ENCODE measurements around the gene ESPNL. TPM values are rescaled to one million over a fixed set of nuclear protein-coding genes. Genes with fewer than 3 reads are reported as not detected.

The ESPNL gene
- total and polyA plus RNA-seq, 9 of the 15 experiments (the other 6 are each of a cell fraction or from before 2014, with no cell fraction given), result 0.03 to 0.09 (median 0.05) TPM; not detected in 3

DNA sequence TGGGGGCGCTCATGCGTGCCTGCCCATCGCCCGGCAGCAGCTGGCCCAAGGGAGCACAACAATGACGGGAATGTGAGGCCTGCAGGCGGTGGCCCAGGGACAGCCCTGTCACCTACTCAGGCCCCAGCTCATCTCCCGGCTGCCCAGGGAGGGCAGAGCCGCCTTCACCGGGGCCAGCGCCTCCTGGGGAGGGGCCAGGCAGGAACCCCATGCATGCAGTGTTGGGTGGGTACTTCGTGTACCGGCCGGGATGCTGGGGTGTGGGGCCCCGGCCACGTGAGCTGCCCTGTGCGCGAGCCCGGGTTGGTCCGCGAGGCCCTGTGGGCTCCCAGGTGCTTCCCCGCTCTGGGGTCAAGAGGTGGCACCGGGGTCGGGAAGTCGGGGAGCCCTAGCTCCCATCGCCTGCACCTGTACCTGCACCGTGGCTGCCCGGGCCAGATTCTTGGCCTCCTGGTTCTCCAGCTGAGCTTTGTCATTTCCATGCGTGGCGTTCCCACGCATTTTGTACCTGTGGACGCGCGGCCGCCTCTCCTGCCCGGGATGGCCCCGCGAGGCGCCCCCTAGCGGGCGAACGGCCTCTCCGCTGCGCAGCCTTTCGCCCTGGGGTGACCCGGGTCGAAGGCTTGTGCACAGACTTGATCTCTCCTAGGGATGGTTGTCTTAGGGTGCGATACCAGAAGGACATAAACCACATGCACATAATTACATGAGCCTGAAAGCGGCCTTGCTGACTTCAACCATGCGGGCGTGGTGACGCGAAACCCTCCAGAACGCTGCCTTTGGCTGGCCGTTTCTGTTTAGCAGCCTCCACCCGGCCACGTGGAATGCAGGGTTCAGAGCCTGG, 39.3 kb downstream of the ESPNL start:
- peaks cover 0 to 5% of the 10 kb centered on the region in 2 experiments; a peak in 2 of 5 replicates for H3K27me3 ChIP-seq (ENCODE audit: control insufficient read depth in 2 of 2, insufficient read depth in 2 of 2, low read length in 2 of 2)
- no peaks in the 10 kb centered on the region for H3K9me3 ChIP-seq (replicated peaks; ENCODE audit: control insufficient read depth, insufficient read depth, low read depth, low read length)
- H3K9me1 ChIP-seq (ENCODE audit: control insufficient read depth, insufficient read depth, low read length), result no peaks in the 10 kb centered on the region
- peak overlapping the region; percentile 21 for H3K4me2 ChIP-seq (ENCODE audit: insufficient read depth, low read length)
- ChIA-PET POLR2A (interaction anchor here (0.6 kb wide), 1 partner anchor 96 kb away, joined by 5 read pairs; no protein-coding TSS in a partner anchor), CTCF (ENCODE audit: low intra/inter-chr PET ratio) (interaction anchor here (1.0 to 1.1 kb wide), 2 partner anchors 281 to 283 kb away, joined by 3 read pairs; no protein-coding TSS in a partner anchor)
- H3K79me2 ChIP-seq (ENCODE audit: control insufficient read depth, insufficient read depth, low read length), result no peaks in the 10 kb centered on the region
- intact Hi-C loops (cut with micrococcal nuclease), result loop anchor here (10.0 kb wide), 1 partner anchor 285 kb away; the partner anchor contains the start of gene RAMP1
- FAIRE-seq, result peak; percentile 19
- peak; percentile 63 to 82 (median 78) for DNase-seq (ENCODE audit: extremely low read depth in 1 of 4, low spot score in 3 of 4)
- no peaks in the 10 kb centered on the region for H3K36me3 ChIP-seq (ENCODE audit: control insufficient read depth, insufficient read depth, low read length)
- H3K4me3 ChIP-seq, result no peak overlapping the region
- peak; percentile 86 for ATAC-seq
- H2AFZ ChIP-seq (ENCODE audit: low read depth, low read length), result peak overlapping the region; percentile 68
- BruUV-seq (replicated peaks), result no TSS peak
- 21% methylated on average over 40 of the region's 56 CpGs for WGBS (ENCODE audit: insufficient coverage, low coverage, missing lambda C conversion rate)
- peaks cover 2% of the 10 kb centered on the region; the same call in 1 of the 2 replicates for H4K20me1 ChIP-seq (replicated peaks; ENCODE audit: control insufficient read depth, insufficient read depth, low read length)
- H3K4me1 ChIP-seq (replicated peaks in 1 of 2; ENCODE audit: control insufficient read depth in 2 of 2, insufficient read depth in 2 of 2, low read length in 2 of 2), result peaks cover 6 to 56% of the 10 kb centered on the region in 2 experiments; a peak in 4 of 5 replicates
- peak overlapping the region in 1 of 2 experiments; percentile 43; a peak in 2 of 4 replicates for H3K9ac ChIP-seq (ENCODE audit: insufficient read depth in 1 of 2, low read depth in 2 of 2, low read length in 2 of 2)
- no peak overlapping the region for H3K27ac ChIP-seq (ENCODE audit: extremely low read depth, low read depth, low read length)
- in situ Hi-C loops (cut with MboI), result no loop called here
- TF ChIP-seq, protein P1, sequence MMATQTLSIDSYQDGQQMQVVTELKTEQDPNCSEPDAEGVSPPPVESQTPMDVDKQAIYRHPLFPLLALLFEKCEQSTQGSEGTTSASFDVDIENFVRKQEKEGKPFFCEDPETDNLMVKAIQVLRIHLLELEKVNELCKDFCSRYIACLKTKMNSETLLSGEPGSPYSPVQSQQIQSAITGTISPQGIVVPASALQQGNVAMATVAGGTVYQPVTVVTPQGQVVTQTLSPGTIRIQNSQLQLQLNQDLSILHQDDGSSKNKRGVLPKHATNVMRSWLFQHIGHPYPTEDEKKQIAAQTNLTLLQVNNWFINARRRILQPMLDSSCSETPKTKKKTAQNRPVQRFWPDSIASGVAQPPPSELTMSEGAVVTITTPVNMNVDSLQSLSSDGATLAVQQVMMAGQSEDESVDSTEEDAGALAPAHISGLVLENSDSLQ (IDR thresholded peaks at IDR 0.05), result no peak
- TF ChIP-seq, protein P2, sequence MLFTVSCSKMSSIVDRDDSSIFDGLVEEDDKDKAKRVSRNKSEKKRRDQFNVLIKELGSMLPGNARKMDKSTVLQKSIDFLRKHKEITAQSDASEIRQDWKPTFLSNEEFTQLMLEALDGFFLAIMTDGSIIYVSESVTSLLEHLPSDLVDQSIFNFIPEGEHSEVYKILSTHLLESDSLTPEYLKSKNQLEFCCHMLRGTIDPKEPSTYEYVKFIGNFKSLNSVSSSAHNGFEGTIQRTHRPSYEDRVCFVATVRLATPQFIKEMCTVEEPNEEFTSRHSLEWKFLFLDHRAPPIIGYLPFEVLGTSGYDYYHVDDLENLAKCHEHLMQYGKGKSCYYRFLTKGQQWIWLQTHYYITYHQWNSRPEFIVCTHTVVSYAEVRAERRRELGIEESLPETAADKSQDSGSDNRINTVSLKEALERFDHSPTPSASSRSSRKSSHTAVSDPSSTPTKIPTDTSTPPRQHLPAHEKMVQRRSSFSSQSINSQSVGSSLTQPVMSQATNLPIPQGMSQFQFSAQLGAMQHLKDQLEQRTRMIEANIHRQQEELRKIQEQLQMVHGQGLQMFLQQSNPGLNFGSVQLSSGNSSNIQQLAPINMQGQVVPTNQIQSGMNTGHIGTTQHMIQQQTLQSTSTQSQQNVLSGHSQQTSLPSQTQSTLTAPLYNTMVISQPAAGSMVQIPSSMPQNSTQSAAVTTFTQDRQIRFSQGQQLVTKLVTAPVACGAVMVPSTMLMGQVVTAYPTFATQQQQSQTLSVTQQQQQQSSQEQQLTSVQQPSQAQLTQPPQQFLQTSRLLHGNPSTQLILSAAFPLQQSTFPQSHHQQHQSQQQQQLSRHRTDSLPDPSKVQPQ (CRISPR knock-in tag; IDR thresholded peaks at IDR 0.05; ENCODE audit: borderline replicate concordance), result no peak
- TF ChIP-seq TEAD1 (CRISPR knock-in tag; IDR thresholded peaks at IDR 0.05) (peak in 1 of 2 experiments; percentile 37; a peak in 1 of 4 replicates), CREB1 (IDR thresholded peaks at IDR 0.05) (no peak), CREB1 (CRISPR knock-in tag; IDR thresholded peaks at IDR 0.05) (no peak), TRIM28 (IDR thresholded peaks at IDR 0.05) (no peak), BACH1 (tag; IDR thresholded peaks at IDR 0.05) (no peak), JUND (IDR thresholded peaks at IDR 0.05; ENCODE audit: borderline replicate concordance, low read depth, low read length) (no peak), JUND (tag; IDR thresholded peaks at IDR 0.05; ENCODE audit: borderline replicate concordance, low read depth, low read length) (no peak), NEUROD1 (IDR thresholded peaks at IDR 0.05; ENCODE audit: borderline replicate concordance, low read depth, low read length, partially characterized antibody) (peak; percentile 20), FOXK1 (CRISPR knock-in tag; IDR thresholded peaks at IDR 0.05; ENCODE audit: borderline replicate concordance) (no peak), ZNF583 (CRISPR knock-in tag; IDR thresholded peaks at IDR 0.05) (no peak)
- TF ChIP-seq, protein P3, sequence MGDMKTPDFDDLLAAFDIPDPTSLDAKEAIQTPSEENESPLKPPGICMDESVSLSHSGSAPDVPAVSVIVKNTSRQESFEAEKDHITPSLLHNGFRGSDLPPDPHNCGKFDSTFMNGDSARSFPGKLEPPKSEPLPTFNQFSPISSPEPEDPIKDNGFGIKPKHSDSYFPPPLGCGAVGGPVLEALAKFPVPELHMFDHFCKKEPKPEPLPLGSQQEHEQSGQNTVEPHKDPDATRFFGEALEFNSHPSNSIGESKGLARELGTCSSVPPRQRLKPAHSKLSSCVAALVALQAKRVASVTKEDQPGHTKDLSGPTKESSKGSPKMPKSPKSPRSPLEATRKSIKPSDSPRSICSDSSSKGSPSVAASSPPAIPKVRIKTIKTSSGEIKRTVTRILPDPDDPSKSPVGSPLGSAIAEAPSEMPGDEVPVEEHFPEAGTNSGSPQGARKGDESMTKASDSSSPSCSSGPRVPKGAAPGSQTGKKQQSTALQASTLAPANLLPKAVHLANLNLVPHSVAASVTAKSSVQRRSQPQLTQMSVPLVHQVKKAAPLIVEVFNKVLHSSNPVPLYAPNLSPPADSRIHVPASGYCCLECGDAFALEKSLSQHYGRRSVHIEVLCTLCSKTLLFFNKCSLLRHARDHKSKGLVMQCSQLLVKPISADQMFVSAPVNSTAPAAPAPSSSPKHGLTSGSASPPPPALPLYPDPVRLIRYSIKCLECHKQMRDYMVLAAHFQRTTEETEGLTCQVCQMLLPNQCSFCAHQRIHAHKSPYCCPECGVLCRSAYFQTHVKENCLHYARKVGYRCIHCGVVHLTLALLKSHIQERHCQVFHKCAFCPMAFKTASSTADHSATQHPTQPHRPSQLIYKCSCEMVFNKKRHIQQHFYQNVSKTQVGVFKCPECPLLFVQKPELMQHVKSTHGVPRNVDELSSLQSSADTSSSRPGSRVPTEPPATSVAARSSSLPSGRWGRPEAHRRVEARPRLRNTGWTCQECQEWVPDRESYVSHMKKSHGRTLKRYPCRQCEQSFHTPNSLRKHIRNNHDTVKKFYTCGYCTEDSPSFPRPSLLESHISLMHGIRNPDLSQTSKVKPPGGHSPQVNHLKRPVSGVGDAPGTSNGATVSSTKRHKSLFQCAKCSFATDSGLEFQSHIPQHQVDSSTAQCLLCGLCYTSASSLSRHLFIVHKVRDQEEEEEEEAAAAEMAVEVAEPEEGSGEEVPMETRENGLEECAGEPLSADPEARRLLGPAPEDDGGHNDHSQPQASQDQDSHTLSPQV (IDR thresholded peaks at IDR 0.05), result no peak
